NT2/D1 (cell line): ENCODE measurements around the gene SP140L.

Source experiments
- SUZ12 ChIP-seq: IDR thresholded peaks from 2 replicates; pipeline ENCODE4 v1.6.1; 2011; ENCODE audit not compliant: insufficient read length, insufficient read depth; ENCODE audit errors: extremely low read depth
- YY1 ChIP-seq: IDR thresholded peaks from 2 replicates; pipeline ENCODE4 v1.6.1; 2011; ENCODE audit not compliant: insufficient read length, insufficient read depth

DNA sequence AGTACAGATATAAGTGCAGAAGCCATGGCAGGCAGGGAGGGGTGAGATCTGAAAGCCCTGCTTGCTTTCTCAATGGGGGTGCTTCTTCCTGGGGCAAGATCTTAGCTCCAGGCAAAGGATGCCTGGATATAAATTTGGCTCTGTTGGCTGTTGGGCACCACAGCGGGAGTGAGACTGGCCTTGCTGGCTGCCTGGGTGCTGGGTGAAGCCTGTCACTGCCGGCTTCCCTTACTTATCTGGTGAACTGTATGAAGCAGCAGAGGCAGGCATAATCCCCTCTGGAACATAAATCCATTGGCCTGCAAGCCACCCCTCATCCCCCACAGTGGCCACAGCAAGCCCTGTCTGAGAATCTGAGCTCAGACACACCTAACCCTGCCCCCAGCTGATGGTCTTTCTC lies 27.4 kb upstream of the SP140L start:
- TF ChIP-seq YY1, result no peak
- no peak for TF ChIP-seq SUZ12
